Activated CD4-positive, CD25-positive, alpha-beta regulatory T cell (primary cell): ENCODE data around the gene NPIPA7.
"Not testable (repeated sequence)": the region's sequence is repeated elsewhere in the genome, so short reads cannot be mapped to it uniquely, and the experiment has no call there.

ENCODE experiments used
- DNase-seq, 4 experiments: peaks; one replicate each; lab custom pipeline; 2025; lab: John Stamatoyannopoulos, UW

The NPIPA7 gene

GRCh38 chr16:16378840-16379239 is at the start of gene NPIPA7:
Gene NPIPA7 (plus strand): TSS chr16:16379140. CDS start chr16:16379245, 105 bp downstream.
- DNase-seq = not testable (repeated sequence)

DNA sequence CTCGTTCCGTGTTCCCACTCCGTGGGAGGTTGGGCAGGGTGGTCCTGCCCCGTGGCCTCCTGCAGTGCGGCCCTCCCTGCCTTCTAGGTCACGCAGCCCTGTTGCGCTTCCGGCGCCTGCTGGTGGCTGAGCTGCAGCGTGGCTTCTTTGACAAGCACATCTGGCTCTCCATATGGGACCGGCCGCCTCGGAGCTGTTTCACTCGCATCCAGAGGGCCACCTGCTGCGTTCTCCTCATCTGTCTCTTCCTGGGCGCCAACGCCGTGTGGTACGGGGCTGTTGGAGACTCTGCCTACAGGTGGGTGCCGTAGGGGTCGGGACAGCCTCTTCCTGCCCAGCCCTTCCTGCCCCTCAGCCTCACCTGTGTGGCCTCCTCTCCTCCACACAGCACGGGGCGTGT is 47.5 kb upstream of the NPIPA7 start:
- not testable (repeated sequence) for DNase-seq

DNA sequence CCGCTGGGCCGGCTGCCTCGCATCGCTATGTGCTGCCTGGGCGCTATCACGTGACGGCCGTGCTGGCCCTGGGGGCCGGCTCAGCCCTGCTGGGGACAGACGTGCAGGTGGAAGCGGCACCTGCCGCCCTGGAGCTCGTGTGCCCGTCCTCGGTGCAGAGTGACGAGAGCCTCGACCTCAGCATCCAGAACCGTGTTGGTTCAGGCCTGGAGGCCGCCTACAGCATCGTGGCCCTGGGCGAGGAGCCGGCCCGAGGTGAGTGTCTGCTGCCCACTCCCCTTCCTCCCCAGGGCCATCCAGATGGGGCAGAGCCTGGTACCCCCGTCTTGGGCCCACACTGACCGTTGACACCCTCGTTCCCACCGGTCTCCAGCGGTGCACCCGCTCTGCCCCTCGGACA is 21.4 kb upstream of the NPIPA7 start:
- DNase-seq = not testable (repeated sequence)

DNA sequence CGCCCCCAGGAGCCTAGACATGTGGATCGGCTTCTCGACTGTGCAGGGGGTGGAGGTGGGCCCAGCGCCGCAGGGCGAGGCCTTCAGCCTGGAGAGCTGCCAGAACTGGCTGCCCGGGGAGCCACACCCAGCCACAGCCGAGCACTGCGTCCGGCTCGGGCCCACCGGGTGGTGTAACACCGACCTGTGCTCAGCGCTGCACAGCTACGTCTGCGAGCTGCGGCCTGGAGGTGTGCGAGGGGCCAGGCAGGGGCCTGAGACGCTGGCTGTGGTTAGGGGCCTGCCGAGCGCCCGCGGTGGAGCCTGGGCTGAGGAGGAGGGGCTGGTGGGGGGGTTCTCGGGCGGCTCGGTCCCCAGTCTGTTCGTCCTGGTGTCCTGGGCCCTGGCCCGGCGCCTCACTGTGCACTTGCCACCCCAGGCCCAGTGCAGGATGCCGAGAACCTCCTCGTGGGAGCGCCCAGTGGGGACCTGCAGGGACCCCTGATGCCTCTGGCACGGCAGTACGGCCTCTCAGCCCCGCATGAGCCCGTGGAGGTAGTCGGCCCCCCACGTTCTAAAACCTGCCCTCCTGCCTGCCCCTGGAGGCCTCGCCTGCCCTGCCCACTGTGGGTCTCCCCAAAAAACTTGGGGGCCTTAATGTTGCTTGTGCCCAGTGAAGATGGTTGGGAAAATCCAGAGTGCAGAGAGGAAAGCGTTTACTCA is 20.2 kb upstream of the NPIPA7 start:
- not testable (repeated sequence) for DNase-seq

DNA sequence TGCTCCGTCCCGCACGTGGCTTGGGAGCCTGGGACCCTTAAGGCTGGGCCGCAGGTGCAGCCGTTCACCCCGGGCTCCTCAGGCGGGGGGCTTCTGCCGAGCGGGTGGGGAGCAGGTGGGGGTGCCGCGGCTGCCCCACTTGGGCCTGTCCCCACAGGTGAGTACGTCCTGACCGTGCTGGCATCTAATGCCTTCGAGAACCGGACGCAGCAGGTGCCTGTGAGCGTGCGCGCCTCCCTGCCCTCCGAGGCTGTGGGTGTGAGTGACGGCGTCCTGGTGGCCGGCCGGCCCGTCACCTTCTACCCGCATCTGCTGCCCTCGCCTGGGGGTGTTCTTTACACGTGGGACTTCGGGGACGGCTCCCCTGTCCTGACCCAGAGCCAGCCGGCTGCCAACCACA is 15.3 kb upstream of the NPIPA7 start:
- not testable (repeated sequence) for DNase-seq

- DNase-seq = not testable (repeated sequence)
Observed at GRCh38 chr16:16364100-16364499, 14.8 kb upstream of the NPIPA7 start.

- DNase-seq = not testable (repeated sequence)
Observed at GRCh38 chr16:16364701-16365100, 14.2 kb upstream of the NPIPA7 start.

GRCh38 chr16:16365319-16365718 is 13.6 kb upstream of the NPIPA7 start:
- DNase-seq = not testable (repeated sequence)

GRCh38 chr16:16365851-16366250 is 13.1 kb upstream of the NPIPA7 start:
- DNase-seq = not testable (repeated sequence)

DNA sequence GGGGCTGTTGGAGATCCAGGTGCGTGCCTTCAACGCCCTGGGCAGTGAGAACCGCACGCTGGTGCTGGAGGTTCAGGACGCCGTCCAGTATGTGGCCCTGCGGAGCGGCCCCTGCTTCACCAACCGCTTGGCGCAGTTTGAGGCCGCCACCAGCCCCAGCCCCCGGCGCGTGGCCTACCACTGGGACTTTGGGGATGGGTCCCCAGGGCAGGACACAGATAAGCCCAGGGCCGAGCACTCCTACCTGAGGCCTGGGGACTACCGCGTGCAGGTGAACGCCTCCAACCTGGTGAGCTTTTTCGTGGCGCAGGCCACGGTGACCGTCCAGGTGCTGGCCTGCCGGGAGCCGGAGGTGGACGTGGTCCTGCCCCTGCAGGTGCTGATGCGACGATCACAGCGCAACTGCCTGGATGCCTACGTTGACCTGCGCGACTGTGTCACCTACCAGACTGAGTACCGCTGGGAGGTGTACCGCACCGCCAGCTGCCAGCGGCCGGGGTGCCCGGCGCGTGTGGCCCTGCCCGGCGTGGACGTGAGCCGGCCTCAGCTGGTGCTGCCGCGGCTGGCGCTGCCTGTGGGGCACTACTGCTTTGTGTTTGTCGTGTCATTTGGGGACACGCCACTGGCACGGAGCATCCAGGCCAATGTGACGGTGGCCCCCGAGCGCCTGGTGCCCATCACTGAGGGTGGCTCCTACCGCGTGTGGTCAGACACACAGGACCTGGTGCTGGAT is 12.2 kb upstream of the NPIPA7 start:
- not testable (repeated sequence) for DNase-seq

GRCh38 chr16:16367285-16367628 is 11.7 kb upstream of the NPIPA7 start:
- DNase-seq = not testable (repeated sequence)

- DNase-seq = not testable (repeated sequence)
Observed at GRCh38 chr16:16369081-16369856, 9.7 kb upstream of the NPIPA7 start.

DNA sequence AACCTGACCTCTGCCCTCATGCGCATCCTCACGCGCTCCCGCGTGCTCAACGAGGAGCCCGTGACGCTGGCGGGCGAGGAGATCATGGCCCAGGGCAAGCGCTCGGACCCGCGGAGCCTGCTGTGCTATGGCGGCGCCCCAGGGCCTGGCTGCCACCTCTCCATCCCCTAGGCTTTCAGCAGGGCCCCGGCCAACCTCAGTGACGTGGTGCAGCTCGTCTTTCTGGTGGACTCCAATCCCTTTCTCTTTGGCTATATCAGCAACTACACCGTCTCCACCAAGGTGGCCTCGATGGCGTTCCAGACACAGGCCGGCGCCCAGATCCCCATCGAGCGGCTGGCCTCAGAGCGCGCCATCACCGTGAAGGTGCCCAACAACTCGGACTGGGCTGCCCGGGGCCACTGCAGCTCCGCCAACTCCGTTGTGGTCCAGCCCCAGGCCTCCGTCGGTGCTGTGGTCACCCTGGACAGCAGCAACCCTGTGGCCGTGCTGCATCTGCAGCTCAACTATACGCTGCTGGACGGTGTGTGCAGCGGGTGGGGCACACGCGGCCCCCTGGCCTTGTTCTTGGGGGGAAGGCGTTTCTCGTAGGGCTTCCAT is 7.7 kb upstream of the NPIPA7 start:
- DNase-seq = not testable (repeated sequence)

- not testable (repeated sequence) for DNase-seq
Observed at GRCh38 chr16:16374192-16374591, 4.7 kb upstream of the NPIPA7 start.

- not testable (repeated sequence) for DNase-seq
Observed at GRCh38 chr16:16399685-16400084, 20.7 kb downstream of the NPIPA7 start.

- DNase-seq = not testable (repeated sequence)
Observed at GRCh38 chr16:16402333-16402732, 23.4 kb downstream of the NPIPA7 start.

GRCh38 chr16:16404283-16404682 is 25.3 kb downstream of the NPIPA7 start:
- not testable (repeated sequence) for DNase-seq

DNA sequence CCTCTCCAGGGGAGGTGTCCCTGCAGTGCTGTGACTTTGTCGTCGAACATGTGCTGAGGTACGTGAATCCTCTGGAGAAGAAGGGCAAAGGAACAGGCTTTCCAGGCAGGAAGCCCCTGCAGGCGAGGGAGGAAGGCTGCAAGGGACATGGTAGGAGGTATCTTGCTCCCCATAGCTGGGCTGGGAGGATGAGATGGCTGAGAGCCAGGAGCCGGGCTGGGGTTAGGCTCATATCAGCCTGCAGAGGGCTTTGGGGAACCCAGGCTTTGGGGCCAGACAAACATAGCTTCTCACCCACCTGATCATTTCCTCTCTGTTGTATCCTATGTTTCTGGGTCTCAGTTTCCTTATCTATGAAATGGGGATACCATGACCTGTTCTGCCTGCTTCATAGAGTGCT is 26.5 kb downstream of the NPIPA7 start:
- DNase-seq = not testable (repeated sequence)

DNA sequence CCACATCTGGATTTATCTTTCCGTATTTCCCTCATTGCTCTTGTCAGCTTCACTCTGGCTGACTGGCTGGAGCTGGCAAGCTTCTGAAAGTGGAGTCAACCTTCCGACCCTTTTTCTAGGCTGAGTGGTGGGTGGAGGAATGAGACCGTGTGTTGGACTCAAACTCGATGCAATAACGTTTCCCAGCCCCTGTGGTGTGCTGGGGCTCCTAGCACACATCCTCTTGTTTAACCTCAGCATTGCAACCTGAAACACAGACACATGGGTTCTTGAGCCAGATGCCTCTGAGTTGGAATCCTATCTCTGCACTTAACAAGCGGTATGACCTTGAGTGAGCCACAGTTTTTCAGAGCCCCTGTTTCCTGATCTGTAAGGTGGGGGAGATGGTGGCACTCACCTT is 29.5 kb downstream of the NPIPA7 start:
- not testable (repeated sequence) for DNase-seq

DNA sequence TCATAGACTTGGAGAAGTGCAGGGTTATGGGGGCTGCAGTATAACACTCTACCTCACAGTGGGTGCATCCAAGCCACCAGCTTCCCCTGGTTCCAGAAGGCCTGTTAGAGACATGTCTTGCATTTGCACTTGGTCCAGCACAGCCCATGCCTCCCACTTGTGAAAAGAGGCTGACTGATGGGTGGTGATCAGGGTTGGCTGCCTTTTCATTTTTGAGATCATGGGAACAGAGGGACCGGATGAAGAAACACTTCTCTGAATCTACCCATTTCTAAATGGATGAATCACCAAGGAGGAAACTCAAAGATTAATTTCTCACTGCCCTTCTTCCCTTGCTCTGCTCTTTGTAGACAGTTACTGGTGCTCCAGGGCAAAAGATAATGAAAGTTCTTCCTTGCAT is 34.8 kb downstream of the NPIPA7 start:
- not testable (repeated sequence) for DNase-seq

DNA sequence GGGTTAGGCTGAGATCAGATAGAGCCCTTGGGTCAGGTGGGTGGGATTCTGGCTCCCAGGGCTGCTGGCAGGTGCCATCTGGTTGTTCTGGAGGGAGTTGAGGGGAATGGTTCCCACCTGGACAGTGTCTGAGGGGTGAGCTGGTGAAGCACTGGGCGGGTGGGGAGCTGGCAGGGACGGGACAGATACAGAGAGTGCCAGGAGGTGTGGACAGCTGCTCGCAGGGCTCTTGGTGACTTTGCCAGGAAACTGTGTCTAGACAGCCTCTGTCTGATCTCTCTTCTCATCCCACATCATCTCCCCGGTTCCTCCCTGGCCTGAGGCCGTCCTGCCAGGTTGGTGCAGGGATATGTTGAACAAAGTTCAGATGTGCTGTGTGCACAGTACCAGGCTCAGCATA is 38.1 kb downstream of the NPIPA7 start:
- DNase-seq = not testable (repeated sequence)

DNA sequence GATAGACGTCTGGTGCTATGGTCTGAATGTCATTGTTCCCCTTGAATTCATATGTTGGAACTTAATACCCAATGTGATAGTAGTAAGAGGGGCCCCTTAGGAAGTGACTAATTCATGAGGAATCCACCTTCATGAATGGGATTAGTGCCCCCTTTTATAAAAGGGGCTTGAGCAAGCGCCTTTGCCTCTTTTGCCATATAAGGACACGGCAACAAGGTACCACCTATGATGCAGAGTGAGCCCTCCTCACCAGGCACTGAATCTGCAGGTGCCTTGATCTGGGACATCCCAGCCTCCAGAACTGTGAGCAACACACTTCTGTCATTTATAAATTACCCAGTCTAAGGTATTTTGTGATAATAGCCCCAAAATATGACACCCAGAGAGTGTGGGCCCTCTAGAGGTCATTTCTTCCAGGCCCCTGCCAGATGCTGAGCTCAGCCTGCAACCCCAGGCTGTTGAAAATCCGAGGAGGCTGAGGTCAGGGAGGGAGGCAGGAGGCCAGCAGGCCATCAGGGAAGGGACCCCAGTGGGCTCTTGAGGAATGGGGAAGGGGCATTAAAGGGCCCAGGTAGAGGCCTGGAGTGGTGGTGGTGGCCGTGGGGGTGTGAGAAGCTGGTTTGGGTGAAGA is 39.1 kb downstream of the NPIPA7 start:
- not testable (repeated sequence) for DNase-seq
